Dermis lymphatic vessel endothelial cell (primary cell): ENCODE measurements around the gene DHRS7B. TPM values are rescaled to one million over a fixed set of nuclear protein-coding genes. Genes with fewer than 3 reads are reported as not detected.

ENCODE experiments used
- total RNA-seq: library from RNA; depleted of rRNA; stranded (reverse); fragments of >200 nt; gene quantifications from 2 replicates; pipeline ENCODE4 v1.2.1, GENCODE V29; 2014

The DHRS7B gene, protein sequence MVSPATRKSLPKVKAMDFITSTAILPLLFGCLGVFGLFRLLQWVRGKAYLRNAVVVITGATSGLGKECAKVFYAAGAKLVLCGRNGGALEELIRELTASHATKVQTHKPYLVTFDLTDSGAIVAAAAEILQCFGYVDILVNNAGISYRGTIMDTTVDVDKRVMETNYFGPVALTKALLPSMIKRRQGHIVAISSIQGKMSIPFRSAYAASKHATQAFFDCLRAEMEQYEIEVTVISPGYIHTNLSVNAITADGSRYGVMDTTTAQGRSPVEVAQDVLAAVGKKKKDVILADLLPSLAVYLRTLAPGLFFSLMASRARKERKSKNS
- 13.4 and 18.7 TPM in 2 replicates for total RNA-seq

DNA sequence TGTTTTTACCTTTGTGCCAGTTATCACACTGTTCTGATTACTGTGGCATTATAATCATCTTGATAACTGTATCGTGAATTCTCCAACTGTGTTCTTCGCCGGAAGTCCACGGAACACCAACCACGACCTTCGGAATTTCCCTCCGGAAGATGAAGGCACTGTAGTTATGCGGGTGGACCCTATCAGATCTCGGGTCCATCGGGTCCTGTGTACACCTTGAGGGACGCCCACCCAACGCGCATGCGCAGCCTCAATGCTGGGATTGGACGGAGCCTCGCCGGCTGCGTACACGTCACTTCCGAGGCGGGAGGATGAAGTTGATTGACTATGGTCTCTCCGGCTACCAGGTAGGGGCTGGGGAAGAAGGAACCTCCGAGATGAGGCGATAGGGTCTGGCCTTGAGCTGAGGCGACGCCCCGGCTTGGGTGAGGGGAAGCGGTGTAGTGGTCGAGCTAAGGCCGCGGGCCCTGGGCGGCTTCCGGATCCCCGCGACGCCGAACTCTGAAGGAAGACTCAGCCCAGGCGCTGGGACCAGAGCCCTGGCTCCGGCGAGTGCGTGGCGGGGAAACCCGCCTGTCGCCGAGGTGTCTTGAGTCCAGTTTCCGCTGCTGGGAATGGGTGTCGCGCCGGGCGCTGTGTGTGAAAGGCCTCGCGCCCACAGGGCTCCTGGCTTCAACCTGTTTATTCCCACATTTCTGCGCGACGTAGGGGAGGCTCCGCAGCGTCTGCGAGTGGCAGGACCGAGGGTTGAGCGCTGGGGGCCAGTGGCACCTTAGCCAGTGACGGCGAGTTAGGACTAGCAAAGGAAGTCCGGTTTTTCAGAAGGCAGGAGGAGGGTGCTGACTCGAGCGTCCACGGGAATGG is at the start of gene DHRS7B:
Gene DHRS7B, plus strand, starts transcription at position 320 of the 864 bp plus-strand sequence. Its CDS starts 8 bp downstream, at position 328.

DNA sequence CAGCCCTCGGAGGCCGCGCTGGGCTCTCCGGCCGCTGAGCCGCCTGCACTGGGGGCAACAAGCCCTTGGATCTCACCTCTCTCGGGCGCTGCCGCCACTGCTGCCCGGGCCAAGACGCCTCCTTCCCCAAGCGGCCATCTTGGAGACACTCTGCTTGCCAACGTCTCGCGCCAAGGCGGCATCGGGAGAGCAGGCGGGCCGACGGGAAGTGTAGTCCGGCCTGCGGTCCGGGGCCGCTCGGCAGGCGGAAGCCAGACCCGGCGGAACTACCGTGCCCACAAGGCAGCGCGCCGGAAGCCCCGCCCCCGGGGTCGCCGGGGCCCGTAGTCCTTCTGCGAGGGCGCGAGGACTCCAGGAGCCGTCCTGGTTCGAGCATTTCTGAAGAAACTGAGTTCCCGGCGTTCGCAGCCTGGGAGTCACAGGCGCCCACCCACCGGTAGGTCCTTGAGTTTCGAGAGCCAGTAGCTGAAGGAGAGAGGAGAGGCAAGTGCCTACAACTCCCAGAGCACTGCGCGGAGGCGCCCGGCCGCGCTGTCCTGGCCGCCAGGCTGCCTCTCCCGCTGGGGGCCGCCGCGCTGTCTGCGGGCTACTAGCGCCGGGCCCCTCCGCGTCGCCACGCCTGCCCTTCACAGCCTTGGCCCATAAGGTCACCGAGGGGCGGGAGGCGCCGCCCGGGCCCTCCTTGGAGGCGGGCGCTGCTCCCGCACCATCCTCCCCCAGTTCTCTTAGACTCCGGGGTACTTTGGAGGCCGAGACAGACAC is 87.4 kb downstream of the DHRS7B start, which contains the start of gene TMEM11:
Gene TMEM11, minus strand, starts transcription at position 147 of the 762 bp plus-strand sequence. Its CDS starts 9 bp downstream, at position 138.

Other genes with a start within 250 kb of the DHRS7B start
- 216 and 263 TPM in 2 replicates for gene USP22, start 84.0 kb upstream of the DHRS7B start, total RNA-seq
- gene TMEM11, start 87.2 kb downstream of the DHRS7B start, total RNA-seq, result 16.1 and 17.9 TPM in 2 replicates
- 2.6 TPM in 2 replicates for gene NATD1, start 126.4 kb downstream of the DHRS7B start, total RNA-seq
- gene MAP2K3, start 157.7 kb downstream of the DHRS7B start, total RNA-seq, result 9.5 and 12.8 TPM in 2 replicates
- under 0.01 and 0.09 TPM in 2 replicates for gene KCNJ12, start 249.4 kb downstream of the DHRS7B start, total RNA-seq